GM12878 (cell line): ENCODE data around the gene ORC4. TPM values are rescaled to one million over a fixed set of nuclear protein-coding genes. Genes with fewer than 3 reads are reported as not detected.
"Not testable (repeated sequence)": the region's sequence is repeated elsewhere in the genome, so short reads cannot be mapped to it uniquely, and the experiment has no call there.

Source experiments
- ATAC-seq: fragments of 200-7000 bp; cut with Tn5 transposase; 3 replicates; pipeline ENCODE4 v1.9.1; 2020; ENCODE audit warnings: mild to moderate bottlenecking, moderate library complexity
- BruUV-seq: library from RNA; stranded (reverse); fragments of 400-500 nt; replicated peaks from 2 replicates; lab custom pipeline; 2021; lab: Mats Ljungman, UMichigan
- CTCF ChIA-PET: fragments of 300-600 bp; sonication (Branson Sonifier 250); formaldehyde crosslinking; extraction: SDS; loops from one replicate; lab custom pipeline; 2021; ENCODE audit warnings: inconsistent platforms; lab: Yijun Ruan, JAX
- POLR2A ChIA-PET: fragments of 350-600 bp; formaldehyde crosslinking; extraction: SDS; loops from one replicate; lab custom pipeline; 2021; ENCODE audit warnings: inconsistent platforms; lab: Charles Lee
- RAD21 ChIA-PET: fragments of 300-600 bp; sonication (Branson Sonifier 250); formaldehyde crosslinking; loops from one replicate; lab custom pipeline; 2023; ENCODE audit warnings: antibody characterized with exemption; ENCODE audit not compliant: unreplicated experiment; lab: Charles Lee
- SMC1A ChIA-PET: fragments of 300-600 bp; sonication (Branson Sonifier 250); formaldehyde crosslinking; loops from one replicate; lab custom pipeline; 2023; ENCODE audit not compliant: unreplicated experiment, uncharacterized antibody; lab: Charles Lee
- DNase-seq: peaks from one replicate; pipeline ENCODE4 v3.0.0-alpha.2; 2011; ENCODE audit warnings: low read depth, low spot score
- FAIRE-seq: peaks from 3 replicates; lab custom pipeline; 2011; peaks lifted over from hg19 to GRCh38; lab: Jason Lieb, UNC
- H2AFZ ChIP-seq: 2 replicates; pipeline ENCODE4 v1.6.0; 2011; ENCODE audit warnings: low read depth, low read length, control low read depth; ENCODE audit not compliant: control insufficient read depth
- H3K27ac ChIP-seq: 2 replicates; pipeline ENCODE4 v1.5.1; 2011; ENCODE audit warnings: control low read depth; ENCODE audit not compliant: control insufficient read depth, insufficient read depth
- H3K27me3 ChIP-seq, 2 experiments: replicated peaks in 1 of 2; 2 replicates each; pipeline versions ENCODE4 v1.6.0 to v1.6.1; 2011; ENCODE audit warnings: low read length in 1 of 2; ENCODE audit not compliant: control insufficient read depth in 2 of 2, insufficient read depth in 2 of 2
- H3K36me3 ChIP-seq, 2 experiments: 2 replicates each; pipeline ENCODE4 v1.5.1; 2011; ENCODE audit warnings: low read length in 1 of 2; ENCODE audit not compliant: control insufficient read depth in 2 of 2, insufficient read depth in 2 of 2
- H3K4me1 ChIP-seq: 2 replicates; pipeline ENCODE4 v1.6.1; 2011; ENCODE audit warnings: mild to moderate bottlenecking, low read length, moderate library complexity, mixed read lengths; ENCODE audit not compliant: control insufficient read depth, insufficient read depth
- H3K4me2 ChIP-seq: 2 replicates; pipeline ENCODE4 v1.6.0; 2011; ENCODE audit warnings: control low read depth; ENCODE audit not compliant: control insufficient read depth, insufficient read depth
- H3K4me3 ChIP-seq: fragments of 200-600 bp; sonication (generic); 2 replicates; pipeline ENCODE4 v1.5.1; 2016
- H3K79me2 ChIP-seq: 2 replicates; pipeline ENCODE4 v1.6.0; 2011; ENCODE audit warnings: low read length; ENCODE audit not compliant: control insufficient read depth, insufficient read depth
- H3K9ac ChIP-seq: 2 replicates; pipeline ENCODE4 v1.8.0; 2011; ENCODE audit warnings: low read length, control low read depth, mixed read lengths; ENCODE audit not compliant: control insufficient read depth, insufficient read depth
- H3K9me3 ChIP-seq: replicated peaks from 3 replicates; pipeline ENCODE4 v1.5.1; 2011; ENCODE audit warnings: mild to moderate bottlenecking, low read length; ENCODE audit not compliant: control insufficient read depth, insufficient read depth
- H4K20me1 ChIP-seq: 2 replicates; pipeline ENCODE4 v1.6.0; 2011; ENCODE audit not compliant: control insufficient read depth, insufficient read depth
- BCL11A ChIP-seq: IDR thresholded peaks from 2 replicates; pipeline ENCODE4 v1.6.1; 2011; ENCODE audit warnings: low read depth, low read length
- NKRF ChIP-seq: fragments of 450-650 bp; conservative IDR thresholded peaks from 2 replicates; pipeline ENCODE4 v1.6.1; 2017; ENCODE audit warnings: mild to moderate bottlenecking, moderate library complexity
- NRF1 ChIP-seq: conservative IDR thresholded peaks from 2 replicates; pipeline ENCODE4 v1.6.1; 2011; ENCODE audit warnings: mild to moderate bottlenecking, low read depth, low read length, improper control_type of control experiment
- ZBTB4 ChIP-seq: fragments of 450-650 bp; formaldehyde crosslinking; IDR thresholded peaks from 2 replicates; pipeline ENCODE4 v1.4.0; 2022; ENCODE audit warnings: mild to moderate bottlenecking, moderate library complexity
- WGBS: methylation state at CpG from one replicate; pipeline ENCODE4 v1.1.6; 2016; ENCODE audit warnings: low lambda C conversion rate; ENCODE audit not compliant: insufficient replicate concordance, insufficient coverage; ENCODE audit errors: missing lambda C conversion rate; 5-methylcytosine and 5-hydroxymethylcytosine counted together
- in situ Hi-C: fragments of 300-500 bp; cut with MboI; formaldehyde crosslinking; loops from 9 replicates; pipeline ENCODE4 v1.14.3; 2018; ENCODE audit warnings: mixed read lengths
- intact Hi-C: fragments of 100-400 bp; cut with micrococcal nuclease; formaldehyde crosslinking; loops from one replicate; pipeline ENCODE4 v1.14.2; 2022; ENCODE audit not compliant: unreplicated experiment
- polyA plus RNA-seq, 11 experiments: library from polyadenylated mRNA; depleted of rRNA in 4 of 11; unstranded in 6 of 11; stranded (reverse) in 5 of 11; fragments of >200 nt; fragmentation: Nextera tagmentation in 4 of 11; fragmentation: Illumina TruSeq in 1 of 11; extraction: Ambion mirVana in 4 of 11; extraction: Trizol in 1 of 11; gene quantifications; 1 replicate in 1 of 11; 2 replicates in 10 of 11; pipeline versions ENCODE4 v1.2.1 to v1.2.3, GENCODE V29; 2011 to 2016; ENCODE audit warnings: inconsistent platforms in 2 of 11, missing spikeins in 2 of 11, low read depth in 1 of 11
- total RNA-seq, 4 experiments: library from RNA; depleted of rRNA in 3 of 4; stranded (reverse); fragments of >200 nt in 3 of 4; fragmentation: Illumina TruSeq in 1 of 4; extraction: Trizol in 1 of 4; gene quantifications; 2 replicates each; pipeline versions ENCODE4 v1.2.1 to v1.2.3, GENCODE V29; 2013 to 2021

ORC4 gene
- total and polyA plus RNA-seq, 10 of the 15 experiments (the other 5 are each of a cell fraction or from before 2014, with no cell fraction given), result 25.7 to 71.3 (median 52.1) TPM

GRCh38 chr2:148006249-148007007, 14.1 kb downstream of the ORC4 start:
- in situ Hi-C loops, result no loop called here
- CTCF ChIA-PET, result interaction anchor here (1.1 kb wide), 2 partner anchors 17 to 503 kb away, joined by 4 read pairs; no protein-coding TSS in a partner anchor
- POLR2A ChIA-PET, result no interaction called here
- Histone ChIP-seq H3K36me3 (no peaks in the 10 kb centered on the region), H3K4me1 (no peaks in the 10 kb centered on the region), H3K27me3 (no peaks in the 10 kb centered on the region), H4K20me1 (no peaks in the 10 kb centered on the region), H3K4me2 (no peak overlapping the region), H3K4me3 (no peak overlapping the region), H3K9ac (no peak overlapping the region), H3K27ac (no peak overlapping the region), H2AFZ (no peak overlapping the region), H3K79me2 (peaks cover 29% of the 10 kb centered on the region), H3K9me3 (peaks cover 6% of the 10 kb centered on the region; the same call in 2 of the 3 replicates)
- intact Hi-C loops, result no loop called here
- no TSS peak for BruUV-seq
- SMC1A ChIA-PET, result interaction anchor here (0.8 to 1.3 kb wide), 4 partner anchors 10 to 503 kb away, joined by 3 to 6 read pairs (median 4); no protein-coding TSS in a partner anchor
- WGBS, result 74% methylated on average over 6 of the region's 6 CpGs
- FAIRE-seq, result no peak
- no peak for TF ChIP-seq BCL11A
- no peak for TF ChIP-seq NKRF
- no peak for TF ChIP-seq ZBTB4 (CRISPR knock-in tag)
- no peak for TF ChIP-seq NRF1
- peak; percentile 22; the same call in 2 of the 3 replicates for ATAC-seq
- no peak for DNase-seq
- RAD21 ChIA-PET, result interaction anchor here (1.4 to 1.5 kb wide), 2 partner anchors 14 to 16 kb away, joined by 5 to 6 read pairs; partner anchors contain the start of genes MBD5 and ORC4

GRCh38 chr2:148002420-148002819, 18.1 kb downstream of the ORC4 start:
- FAIRE-seq, POLR2A ChIA-PET, H3K27ac ChIP-seq, H3K4me2 ChIP-seq, H3K9ac ChIP-seq, ATAC-seq, H2AFZ ChIP-seq, H3K27me3 ChIP-seq, H3K9me3 ChIP-seq, BruUV-seq, SMC1A ChIA-PET, H3K4me3 ChIP-seq, RAD21 ChIA-PET, in situ Hi-C loops, H3K4me1 ChIP-seq, intact Hi-C loops, H3K36me3 ChIP-seq, DNase-seq, H4K20me1 ChIP-seq: not testable (repeated sequence)
- CTCF ChIA-PET, result interaction anchor here (1.6 kb wide), 1 partner anchor 14 kb away, joined by 5 read pairs; no protein-coding TSS in a partner anchor
- peaks cover 15% of the 10 kb centered on the region for H3K79me2 ChIP-seq
